HG03108 (cell line): ENCODE results near the gene GFAP.
"Not testable (repeated sequence)": the region's sequence is repeated elsewhere in the genome, so short reads cannot be mapped to it uniquely, and the experiment has no call there.

Source experiments
- ATAC-seq: cut with Tn5 transposase; IDR thresholded peaks from one replicate; pipeline ENCODE4 v1.9.1; 2021; ENCODE audit warnings: moderate library complexity; ENCODE audit not compliant: unreplicated experiment

The GFAP gene

DNA sequence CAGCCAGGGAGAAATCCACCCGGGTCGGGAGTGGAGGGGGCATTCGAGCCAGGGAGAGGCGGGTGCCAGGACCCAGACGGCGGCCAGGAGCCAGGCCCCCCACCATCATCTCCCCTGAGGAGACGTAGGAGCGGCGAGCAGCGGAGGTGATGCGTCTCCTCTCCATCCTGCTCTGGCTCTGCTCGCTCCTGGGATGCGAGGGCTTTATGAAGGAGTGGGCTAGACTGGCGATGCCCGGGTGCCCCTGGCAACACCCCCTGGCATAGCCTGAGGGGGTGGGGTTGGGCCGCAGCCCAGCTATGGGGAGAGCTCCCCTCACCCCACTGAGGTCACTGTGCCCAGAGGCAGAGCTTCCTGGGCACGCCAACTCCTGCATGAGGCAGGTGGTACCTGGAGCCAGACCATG, at the start of gene GFAP:
Gene GFAP (minus strand): TSS at position 180 of the 406 bp plus-strand sequence. CDS start 14 bp downstream, at position 166.
- ATAC-seq: no peak

DNA sequence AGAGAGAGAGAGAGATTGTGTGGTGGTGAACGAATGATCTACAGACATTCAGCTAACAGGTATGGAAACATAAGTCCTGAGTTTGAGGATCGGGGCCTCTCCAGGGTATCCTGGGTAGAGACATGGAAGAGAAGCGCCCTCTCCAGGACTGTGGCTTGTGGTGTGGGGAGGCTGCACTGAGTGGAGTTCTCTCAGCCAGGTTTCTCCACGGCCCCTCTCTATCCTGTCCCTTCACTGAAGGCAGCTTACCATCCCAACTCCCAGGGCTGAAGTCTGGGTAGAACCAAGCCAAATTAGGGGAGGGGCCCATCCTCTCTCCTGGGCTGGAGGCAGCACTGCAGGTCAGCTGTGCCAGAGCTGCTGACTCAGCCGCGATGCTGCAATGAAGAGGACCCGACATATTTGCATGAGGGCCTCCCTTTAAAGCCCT, 46.6 kb upstream of the GFAP start:
- ATAC-seq: no peak

DNA sequence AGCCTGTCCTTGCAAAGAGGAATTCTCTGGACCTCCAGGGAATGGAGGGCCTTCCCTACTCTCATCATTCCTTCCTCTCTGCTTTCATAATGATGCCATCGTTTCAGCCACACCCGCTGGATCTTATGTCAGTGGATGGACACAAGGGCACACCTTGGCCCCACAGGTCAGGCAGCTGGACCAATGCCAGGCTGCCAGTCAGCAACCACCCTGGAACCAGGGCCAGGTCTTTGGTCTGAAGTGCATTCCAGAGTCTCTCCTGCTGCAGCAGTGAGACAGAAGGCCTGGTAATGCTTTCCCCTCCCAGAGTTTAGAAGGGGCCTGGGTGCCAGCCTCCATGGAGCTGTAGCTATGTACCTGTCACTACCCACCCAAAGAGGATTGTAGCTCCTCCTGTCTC, 45.4 kb upstream of the GFAP start:
- no peak for ATAC-seq

DNA sequence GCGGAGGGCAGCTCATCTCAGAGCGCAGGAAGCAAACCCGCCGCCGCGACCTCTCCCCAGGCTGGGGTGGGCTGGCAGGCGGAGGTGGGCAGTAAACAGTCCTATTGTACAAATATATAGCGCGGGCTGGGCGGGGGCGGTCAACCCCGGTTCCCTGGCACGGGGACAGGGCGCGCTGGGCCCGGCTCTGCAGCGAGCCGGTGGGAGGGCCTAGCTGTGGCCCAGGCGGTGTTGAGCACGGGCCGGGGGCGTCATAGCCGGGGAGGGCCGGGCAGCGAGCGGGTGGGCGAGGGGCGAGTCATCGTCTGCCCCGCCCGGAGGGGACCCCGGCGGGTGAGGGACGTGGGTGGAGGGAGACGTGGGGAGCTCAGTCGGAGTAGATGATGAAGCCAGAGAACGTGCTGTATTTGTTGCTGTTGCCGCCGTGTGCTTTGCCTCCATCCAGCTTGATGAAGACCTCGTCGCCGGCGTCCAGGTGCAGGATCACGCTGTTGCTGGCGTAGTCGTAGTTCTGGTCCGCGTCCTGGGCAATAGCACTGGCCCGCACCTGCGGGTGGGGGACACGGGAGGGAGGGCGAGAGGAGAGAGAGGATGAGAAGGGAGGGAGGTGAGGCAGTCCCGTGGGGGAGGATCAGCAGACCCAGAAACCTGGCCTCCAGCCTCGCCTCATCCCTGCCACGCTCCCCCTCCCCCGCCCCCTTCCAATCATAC, 44.7 kb upstream of the GFAP start:
- no peak for ATAC-seq

DNA sequence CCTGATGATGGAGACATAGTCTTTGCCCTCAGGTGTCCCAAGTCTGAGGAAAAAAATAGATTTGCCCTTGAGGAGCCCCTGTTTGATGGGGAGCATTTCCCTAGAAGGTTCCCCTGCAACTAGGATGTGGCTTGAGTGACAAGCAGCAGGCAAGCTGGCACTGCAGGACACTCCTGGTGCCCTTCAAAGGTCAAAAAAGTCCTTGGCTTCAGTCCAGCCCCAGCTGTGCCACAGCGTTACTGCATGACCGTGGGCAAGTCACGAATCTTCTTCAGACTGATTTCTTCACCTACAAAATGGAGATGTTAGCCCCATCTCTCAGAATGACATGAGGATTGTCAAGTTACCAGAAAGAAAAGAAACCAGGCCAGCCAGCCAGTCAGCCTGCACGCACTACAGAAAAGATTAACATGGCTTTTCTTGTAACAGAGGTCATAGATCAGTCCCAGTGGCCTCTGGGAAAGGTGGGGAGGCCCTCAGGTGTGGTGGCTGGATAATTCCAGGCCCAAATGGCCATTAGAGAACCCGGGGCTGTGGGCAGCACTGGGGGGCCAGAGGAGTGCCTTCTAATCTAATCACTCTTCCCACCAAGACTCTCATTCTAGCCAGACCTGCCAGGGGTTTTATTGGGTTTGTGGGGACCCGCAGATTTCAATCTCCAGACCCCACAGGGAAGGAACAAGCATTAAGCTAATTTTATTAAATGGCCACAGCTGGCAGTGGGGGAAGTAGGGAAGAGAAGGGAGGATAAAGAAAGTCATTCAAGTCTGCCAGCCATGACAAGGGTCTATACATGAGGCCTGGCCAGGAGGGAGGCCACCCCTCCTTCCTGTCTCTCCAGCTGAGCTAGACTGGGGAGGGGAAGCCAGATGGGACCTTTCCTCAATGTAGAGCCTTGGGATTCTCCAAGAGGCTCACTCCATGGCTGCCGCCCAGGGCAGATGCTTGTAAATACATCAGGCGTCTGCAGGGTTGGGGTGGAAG, 42.0 kb upstream of the GFAP start:
- ATAC-seq: no peak

DNA sequence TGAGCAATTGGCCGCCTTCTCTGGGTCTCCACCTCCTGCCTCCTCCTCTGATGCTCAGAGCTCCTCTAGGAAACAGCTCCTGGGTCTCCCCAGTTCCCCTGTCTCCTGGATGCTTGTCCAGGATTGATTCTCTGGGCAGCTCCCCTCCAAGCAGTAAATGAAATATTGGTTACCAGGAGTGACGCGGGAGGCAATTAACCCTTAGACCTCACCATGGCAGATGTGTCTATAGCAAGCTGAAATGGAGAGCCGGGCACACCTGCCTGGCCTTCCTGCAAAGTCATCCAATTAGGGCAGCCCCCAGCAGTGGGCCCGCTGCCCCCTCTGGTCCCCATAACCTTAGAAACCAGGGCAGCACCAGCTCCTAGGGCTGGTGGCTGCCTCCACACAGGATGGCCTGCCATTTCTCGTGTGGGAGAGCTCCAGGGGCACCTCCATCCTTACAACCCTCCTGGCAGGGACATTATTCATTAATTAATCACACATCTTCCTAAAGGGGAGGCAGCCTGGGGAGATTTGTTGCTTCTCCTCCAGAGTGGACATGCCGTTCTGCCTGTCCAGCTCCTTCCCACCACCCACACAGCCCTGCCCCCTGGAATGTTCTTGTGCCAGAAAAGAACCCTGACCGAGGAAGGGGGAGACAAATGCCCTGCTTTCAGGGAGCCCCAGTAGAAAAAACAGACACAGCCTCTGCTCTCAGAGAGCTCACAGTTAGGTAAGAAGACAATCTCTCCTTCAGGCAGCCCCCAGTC, 40.5 kb upstream of the GFAP start:
- no peak for ATAC-seq

DNA sequence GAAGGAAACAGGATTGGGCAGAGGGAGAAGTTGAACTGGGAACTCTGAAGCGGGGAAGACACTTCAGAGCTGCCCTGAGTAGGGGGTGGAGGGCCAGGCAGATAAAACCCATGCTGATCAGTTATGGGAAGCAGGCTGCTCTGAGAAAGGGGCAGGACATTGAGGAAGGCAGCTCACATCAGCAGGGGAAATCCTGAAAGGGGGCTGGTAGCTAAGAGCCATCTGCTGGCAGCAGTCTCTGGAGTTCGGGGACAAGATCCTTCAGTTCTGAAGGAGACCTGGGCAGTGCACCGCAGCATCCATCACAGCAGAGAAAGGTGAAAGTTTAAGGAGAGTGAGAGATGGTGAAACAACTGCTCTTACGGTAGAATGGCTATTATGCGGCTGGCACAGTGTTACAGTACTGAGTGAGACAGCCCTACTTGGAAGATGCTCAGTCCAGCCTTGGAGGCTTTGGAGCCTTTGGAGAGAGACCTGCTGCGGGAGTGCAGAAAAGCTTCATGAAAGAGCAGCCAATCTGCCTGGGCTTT, 37.7 kb upstream of the GFAP start:
- no peak for ATAC-seq

DNA sequence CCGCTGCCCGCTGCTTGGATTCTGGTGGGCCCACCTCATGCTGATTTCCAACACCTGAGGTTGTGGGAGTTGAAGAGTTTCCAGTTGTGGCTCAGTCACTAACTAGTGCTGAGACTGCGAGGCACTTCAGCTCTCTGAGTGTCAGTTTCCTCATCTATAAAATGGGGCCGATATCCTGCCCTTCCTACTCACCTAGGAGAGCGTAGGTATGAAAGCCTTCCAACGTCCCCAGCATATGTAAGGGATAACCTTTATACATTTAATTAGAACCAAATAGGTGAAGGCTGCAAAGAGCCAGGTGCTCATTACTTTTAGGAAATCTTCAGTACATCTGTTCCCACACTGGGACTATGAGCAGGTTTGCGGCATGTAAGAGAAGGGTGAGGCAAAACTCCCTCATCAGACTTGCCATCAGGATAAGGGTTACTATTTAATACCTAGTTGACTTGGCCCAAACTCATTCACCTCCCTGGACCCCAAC, 33.1 kb upstream of the GFAP start:
- no peak for ATAC-seq

DNA sequence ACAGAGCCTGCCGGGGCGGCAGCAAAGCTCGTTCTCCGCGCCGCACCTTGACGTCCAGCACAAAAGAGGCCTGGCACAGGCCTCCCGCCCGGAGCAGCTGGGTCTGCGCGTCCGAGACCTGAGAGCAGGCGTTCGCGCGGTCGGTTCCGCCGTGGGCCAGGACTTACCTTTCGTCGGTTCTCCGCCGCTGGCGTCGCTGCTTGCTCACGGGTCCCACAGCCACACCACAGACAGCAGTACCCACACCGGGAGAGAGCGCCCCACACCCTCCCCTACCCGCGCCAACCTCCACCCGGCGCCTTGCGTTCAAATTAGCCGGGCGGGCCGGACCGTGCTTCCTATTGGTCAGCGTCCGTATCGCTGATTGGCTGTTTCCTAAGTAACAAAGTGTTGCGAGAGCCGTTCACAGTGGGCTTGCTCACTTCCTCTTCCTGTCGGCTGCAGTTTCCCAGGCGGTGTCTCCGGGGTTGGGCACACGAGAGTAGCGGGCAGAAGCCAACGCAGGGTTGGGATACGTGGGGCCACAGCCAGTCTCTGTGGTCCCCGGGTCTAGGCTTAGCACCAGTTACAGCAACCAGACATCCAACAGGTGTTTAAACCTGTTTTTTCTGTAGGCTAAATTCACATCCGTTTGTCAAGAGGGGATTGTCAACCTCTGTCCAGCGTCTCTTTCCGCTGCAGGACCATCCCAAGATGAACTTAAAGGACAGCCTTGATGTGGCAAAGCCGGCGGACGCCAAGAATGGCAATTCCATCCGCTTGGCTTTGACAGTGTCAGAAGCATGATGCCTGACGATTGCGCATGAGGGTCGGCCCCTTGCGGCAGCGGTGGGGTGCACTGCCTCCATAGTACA, 32.4 kb upstream of the GFAP start, which contains the start of gene KIF18B:
Gene KIF18B (minus strand): TSS at position 313 of the 854 bp plus-strand sequence. CDS start 11,429 bp downstream, outside the sequence.
- ATAC-seq: peak; percentile 89

DNA sequence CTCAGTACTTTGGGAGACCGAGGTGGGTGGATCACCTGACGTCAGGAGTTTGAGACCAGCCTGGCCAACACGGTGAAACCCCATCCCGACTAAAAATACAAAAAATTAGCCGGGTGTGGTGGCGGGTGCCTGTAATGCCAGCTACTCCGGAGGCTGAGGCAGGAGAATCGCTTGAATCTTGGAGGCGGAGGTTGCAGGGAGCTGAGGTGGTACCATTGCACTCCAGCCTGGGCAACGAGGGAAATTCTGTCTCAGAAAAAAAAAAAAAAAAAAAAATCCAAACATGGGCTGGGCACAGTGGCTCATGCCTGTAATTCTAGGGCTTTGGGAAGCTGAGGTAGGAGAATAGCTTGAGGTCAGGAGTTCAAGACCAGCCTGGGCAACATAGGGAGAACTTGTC, 30.4 kb upstream of the GFAP start:
- ATAC-seq: not testable (repeated sequence)

DNA sequence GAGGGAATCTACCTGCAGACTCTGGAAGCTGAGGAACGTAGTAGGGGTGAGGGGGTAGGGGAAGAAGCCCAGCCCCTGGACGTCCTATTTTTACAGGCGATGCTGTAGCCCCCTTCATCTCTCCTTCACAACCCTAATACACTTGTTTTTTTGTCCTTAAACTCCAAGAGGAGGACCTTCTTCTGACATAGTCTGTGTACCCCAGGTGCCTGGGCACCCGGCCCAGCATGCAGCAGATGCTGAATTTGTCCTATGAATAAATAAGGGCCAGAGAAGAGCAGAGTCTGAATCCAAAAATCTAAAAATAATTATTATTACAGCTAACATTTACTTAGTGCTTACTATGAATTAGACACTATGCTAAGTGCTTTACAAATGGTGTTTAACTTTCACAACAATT, 27.2 kb upstream of the GFAP start:
- ATAC-seq: no peak

DNA sequence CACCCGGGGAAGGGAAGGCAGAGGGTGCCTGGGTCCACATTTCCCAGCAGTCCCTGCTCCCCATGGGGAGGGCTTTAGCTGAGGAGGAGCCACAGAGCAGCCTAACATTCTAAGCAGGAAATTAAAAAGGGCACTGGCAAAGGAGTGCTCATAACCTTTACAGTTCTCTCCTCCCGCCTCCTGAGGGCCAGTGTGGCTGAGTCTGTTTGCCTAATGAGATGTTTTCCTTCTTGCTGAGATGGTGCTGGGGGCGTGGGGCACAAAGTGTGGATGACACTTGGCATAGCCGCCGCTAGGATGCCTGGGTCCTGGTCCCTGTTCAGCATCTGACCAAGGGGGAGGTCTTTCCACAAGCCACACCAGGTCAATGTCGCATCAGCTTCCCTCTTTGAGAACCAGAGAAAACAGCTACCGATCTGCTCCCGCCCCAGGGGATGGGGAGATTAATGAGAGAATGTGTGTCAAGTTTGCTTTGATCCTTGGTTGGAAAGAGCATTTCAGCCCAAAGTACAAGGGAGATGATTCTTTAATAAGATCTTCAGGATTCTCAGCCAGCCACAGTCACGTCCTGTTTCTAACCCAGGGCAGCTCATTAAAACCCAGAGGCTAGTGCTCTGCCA, 26.5 kb upstream of the GFAP start:
- no peak for ATAC-seq

DNA sequence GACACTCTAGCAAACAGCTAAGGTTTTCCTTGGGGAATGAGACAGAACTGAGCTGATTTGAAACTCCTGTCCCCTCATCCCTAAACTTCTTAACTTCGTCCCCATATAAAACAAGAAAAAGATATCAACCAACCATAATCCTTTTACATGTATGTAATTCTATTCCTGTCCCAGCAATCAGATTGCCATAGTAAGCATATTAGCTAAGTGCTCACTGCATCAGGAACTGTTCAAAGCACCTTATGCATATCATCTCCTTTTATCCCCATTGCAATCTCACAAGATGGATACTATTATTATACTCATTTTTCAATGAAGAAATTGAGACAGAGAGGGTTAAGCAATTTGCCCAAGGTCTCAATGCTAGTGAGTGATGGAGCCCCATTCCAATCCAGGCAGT, 25.5 kb upstream of the GFAP start:
- no peak for ATAC-seq

DNA sequence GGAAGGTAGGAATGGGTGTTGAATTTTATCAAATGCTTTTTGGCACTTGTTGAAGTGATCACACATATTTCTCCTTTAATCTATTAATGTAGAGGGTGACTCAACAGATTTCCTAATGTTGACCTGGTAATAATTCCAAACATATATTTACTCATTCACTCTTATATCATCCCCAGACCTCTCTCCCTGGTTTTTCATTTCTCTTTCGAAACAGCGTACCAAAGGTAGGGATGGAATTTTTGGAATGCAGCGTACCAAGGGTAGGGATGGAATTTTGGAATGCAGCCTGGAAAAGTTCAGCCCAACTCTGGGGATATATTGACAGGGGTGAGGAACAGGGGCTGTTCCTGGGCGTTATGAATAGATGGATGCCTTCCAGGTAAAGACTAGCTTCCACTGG, 25.0 kb upstream of the GFAP start:
- ATAC-seq: no peak

DNA sequence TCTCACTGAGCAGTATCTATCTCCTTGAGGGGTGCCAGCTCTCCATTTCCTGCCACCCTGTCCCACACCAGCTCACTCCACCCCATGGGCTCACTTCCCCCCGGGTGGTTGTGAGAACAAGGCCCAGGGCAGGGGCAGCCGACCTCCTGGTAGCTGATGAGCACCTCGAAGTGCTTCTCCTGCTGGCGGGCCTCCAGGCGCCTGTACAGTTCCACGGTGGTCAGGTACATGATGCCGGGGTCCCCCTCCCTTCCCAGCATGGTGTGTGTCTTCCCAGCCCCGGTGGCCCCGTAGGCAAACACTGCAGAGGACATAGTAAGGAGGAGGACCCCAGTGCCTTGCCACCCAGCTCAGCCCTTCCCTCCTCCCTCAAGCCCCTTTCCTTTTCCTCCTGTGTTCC, 19.8 kb upstream of the GFAP start:
- ATAC-seq: no peak

DNA sequence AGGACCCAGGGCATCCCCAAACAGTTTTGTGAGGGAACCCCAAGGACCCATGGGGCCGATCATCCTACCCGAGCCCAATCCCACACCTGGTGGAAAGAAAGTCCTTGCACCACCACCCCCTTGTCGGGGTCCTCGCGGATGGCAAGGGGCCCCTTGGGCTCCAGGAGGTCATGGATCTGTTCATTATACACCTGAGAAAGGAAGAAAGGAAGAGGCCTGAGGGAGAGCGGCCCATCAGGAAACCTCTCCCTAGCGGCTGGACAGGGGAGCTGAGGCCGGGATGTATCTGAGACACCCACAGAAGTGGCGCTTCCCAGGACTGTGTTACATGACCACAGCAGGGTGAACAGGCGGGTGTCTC, 19.4 kb upstream of the GFAP start:
- ATAC-seq: no peak

DNA sequence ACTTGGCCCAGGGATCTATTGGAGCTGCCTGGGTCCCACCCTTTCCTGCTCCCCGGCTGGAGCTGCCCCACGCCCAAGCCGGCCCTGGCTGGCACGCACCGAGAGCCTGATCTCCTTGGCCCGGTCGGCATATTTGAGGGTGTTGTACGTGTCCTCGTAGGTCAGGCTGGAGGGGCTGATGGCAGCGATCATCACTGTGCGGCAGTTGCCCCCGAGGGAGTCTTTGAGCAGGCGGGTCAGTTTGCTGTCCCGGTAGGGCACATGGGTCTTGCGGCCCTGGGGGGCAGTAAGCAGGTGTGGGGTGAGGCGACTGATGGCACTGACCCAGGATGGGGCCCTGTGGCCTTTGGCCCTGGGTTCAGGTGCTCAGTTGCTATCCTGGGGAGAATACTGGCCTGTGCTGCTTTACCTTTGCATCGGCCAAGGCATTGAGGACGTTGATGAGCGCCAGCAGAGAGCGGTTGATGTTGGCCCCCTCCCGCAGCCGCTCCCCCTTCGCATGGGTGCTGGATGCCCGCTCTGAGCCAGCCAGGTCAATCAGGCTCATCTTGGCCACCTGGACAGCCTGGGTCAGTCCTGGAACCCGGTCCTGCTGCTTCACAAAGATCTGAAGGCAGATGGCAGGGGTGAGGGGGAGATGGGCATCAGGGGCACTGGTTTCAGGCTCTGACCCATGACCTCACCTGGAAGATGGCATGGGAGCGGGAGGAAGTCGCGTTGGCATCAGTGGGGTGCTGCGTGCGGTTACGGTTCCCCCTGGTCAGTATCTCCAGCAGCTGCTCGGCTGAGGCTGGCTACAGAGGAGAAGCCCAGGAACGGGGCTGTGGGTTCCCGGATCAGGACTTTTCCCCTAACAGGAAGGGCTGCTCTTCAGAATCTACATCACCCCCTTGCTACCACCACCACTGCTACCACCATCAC, 18.8 kb upstream of the GFAP start:
- no peak for ATAC-seq

DNA sequence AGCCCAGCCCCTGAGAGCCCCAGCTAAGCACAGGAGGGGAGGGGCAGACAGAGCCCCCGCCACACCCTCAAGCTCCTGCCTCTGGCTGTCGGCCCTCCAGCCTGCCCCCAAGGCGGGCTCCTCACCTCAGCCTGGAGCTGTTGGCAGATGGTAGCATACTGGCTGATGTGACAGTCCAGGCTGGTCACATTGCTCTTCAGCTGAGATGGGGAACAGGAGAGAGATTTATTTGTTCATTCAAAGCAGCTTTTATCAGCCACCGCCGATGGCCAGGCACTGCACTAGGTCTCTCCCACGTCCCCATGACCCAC, 17.4 kb upstream of the GFAP start:
- no peak for ATAC-seq
